GM10266 (cell line): ENCODE results near the gene DGKB.

Source experiments
- DNase-seq: peaks from one replicate; pipeline ENCODE4 v3.0.0; 2012; ENCODE audit errors: extremely low spot score
- CTCF ChIP-seq: IDR thresholded peaks from 2 replicates; pipeline ENCODE4 v1.5.1; 2012; ENCODE audit warnings: mild to moderate bottlenecking, low read depth; ENCODE audit not compliant: control insufficient read depth, insufficient read depth; ENCODE audit errors: missing control alignments

The DGKB gene

GRCh38 chr7:14309432-14309831, 593.1 kb downstream of the DGKB start:
- DNase-seq: no peak
- TF ChIP-seq CTCF: no peak

GRCh38 chr7:14305233-14305866, 597.2 kb downstream of the DGKB start:
- no peak for DNase-seq
- no peak for TF ChIP-seq CTCF

GRCh38 chr7:14303536-14303935, 599.0 kb downstream of the DGKB start:
- no peak for TF ChIP-seq CTCF
- DNase-seq: no peak

GRCh38 chr7:14294637-14295036, 607.9 kb downstream of the DGKB start:
- no peak for TF ChIP-seq CTCF
- no peak for DNase-seq

- no peak for DNase-seq
- no peak for TF ChIP-seq CTCF
Measured at GRCh38 chr7:14293434-14293833, 609.1 kb downstream of the DGKB start.

- TF ChIP-seq CTCF: no peak
- DNase-seq: no peak
Measured at GRCh38 chr7:14292737-14293136, 609.8 kb downstream of the DGKB start.

- DNase-seq: no peak
- no peak for TF ChIP-seq CTCF
Measured at GRCh38 chr7:14289957-14290356, 612.6 kb downstream of the DGKB start.
